Trophoblast cell (in vitro differentiated cells and primary cell): Measurements from ENCODE around the gene GUCY2D.

Experiments
- DNase-seq, 2 donors: peaks; one replicate each; pipeline ENCODE4 v3.0.0-alpha.2; 2016
- H2AFZ ChIP-seq: 2 replicates; pipeline ENCODE4 v1.6.1; 2013; ENCODE audit warnings: low read length, moderate library complexity, mild to moderate bottlenecking; ENCODE audit not compliant: insufficient read depth, poor library complexity
- H2AK5ac ChIP-seq: 2 replicates; pipeline ENCODE4 v1.6.1; 2013; ENCODE audit warnings: mild to moderate bottlenecking, low read length
- H2BK120ac ChIP-seq: 2 replicates; pipeline ENCODE4 v1.6.1; 2013; ENCODE audit warnings: low read length, mild to moderate bottlenecking, moderate library complexity; ENCODE audit not compliant: insufficient read depth, poor library complexity
- H2BK12ac ChIP-seq: 2 replicates; pipeline ENCODE4 v1.6.1; 2013; ENCODE audit warnings: mild to moderate bottlenecking, low read length, moderate library complexity
- H2BK5ac ChIP-seq: 2 replicates; pipeline ENCODE4 v1.6.1; 2013; ENCODE audit warnings: low read length, low read depth, moderate library complexity, mild to moderate bottlenecking; ENCODE audit not compliant: poor library complexity
- H3K14ac ChIP-seq: 2 replicates; pipeline ENCODE4 v1.6.1; 2013; ENCODE audit warnings: mild to moderate bottlenecking, low read length
- H3K18ac ChIP-seq: 2 replicates; pipeline ENCODE4 v1.6.1; 2013; ENCODE audit warnings: mild to moderate bottlenecking, low read length
- H3K23ac ChIP-seq: 2 replicates; pipeline ENCODE4 v1.6.1; 2013; ENCODE audit warnings: low read length
- H3K27ac ChIP-seq: 2 replicates; pipeline ENCODE4 v1.5.1; 2013; ENCODE audit warnings: low read depth, mild to moderate bottlenecking, inconsistent platforms, low read length, moderate library complexity
- H3K27me3 ChIP-seq: 2 replicates; pipeline ENCODE4 v1.6.1; 2013; ENCODE audit warnings: inconsistent platforms, mild to moderate bottlenecking, low read length, moderate library complexity; ENCODE audit not compliant: insufficient read depth
- H3K36me3 ChIP-seq, 2 experiments: 1 replicate in 1 of 2; 2 replicates in 1 of 2; pipeline ENCODE4 v1.6.1; 2013; ENCODE audit warnings: low read length in 2 of 2, mild to moderate bottlenecking in 2 of 2, moderate library complexity in 1 of 2; ENCODE audit not compliant: insufficient read depth in 2 of 2, control insufficient read depth in 1 of 2
- H3K4ac ChIP-seq: 2 replicates; pipeline ENCODE4 v1.6.1; 2013; ENCODE audit warnings: low read depth, mild to moderate bottlenecking, low read length, moderate library complexity
- H3K4me1 ChIP-seq, 2 experiments: 1 replicate in 1 of 2; 2 replicates in 1 of 2; pipeline ENCODE4 v1.6.1; 2013; ENCODE audit warnings: low read length in 2 of 2, mild to moderate bottlenecking in 2 of 2, moderate library complexity in 1 of 2; ENCODE audit not compliant: insufficient read depth in 2 of 2, control insufficient read depth in 1 of 2
- H3K4me2 ChIP-seq: 2 replicates; pipeline ENCODE4 v1.6.1; 2013; ENCODE audit warnings: inconsistent platforms, mild to moderate bottlenecking, low read length, moderate library complexity
- H3K4me3 ChIP-seq: 2 replicates; pipeline ENCODE4 v1.5.1; 2013; ENCODE audit warnings: mild to moderate bottlenecking, low read depth, low read length, inconsistent platforms
- H3K79me1 ChIP-seq: one replicate; pipeline ENCODE4 v1.6.1; 2013; ENCODE audit warnings: low read length
- H3K79me2 ChIP-seq: 2 replicates; pipeline ENCODE4 v1.6.1; 2013; ENCODE audit warnings: low read length, mild to moderate bottlenecking; ENCODE audit not compliant: control insufficient read depth, insufficient read depth, poor library complexity
- H3K9ac ChIP-seq: 2 replicates; pipeline ENCODE4 v1.6.1; 2013; ENCODE audit warnings: mild to moderate bottlenecking, low read length
- H3K9me3 ChIP-seq: 2 replicates; pipeline ENCODE4 v1.6.1; 2013; ENCODE audit warnings: low read depth, mild to moderate bottlenecking, control low read depth, inconsistent platforms, low read length; ENCODE audit not compliant: insufficient read depth
- H4K12ac ChIP-seq: 2 replicates; pipeline ENCODE4 v1.6.1; 2013; ENCODE audit warnings: low read depth, mild to moderate bottlenecking, low read length, moderate library complexity
- H4K8ac ChIP-seq: 2 replicates; pipeline ENCODE4 v1.6.1; 2013; ENCODE audit warnings: low read depth, mild to moderate bottlenecking, low read length, moderate library complexity
- H4K91ac ChIP-seq: one replicate; pipeline ENCODE4 v1.6.1; 2013; ENCODE audit warnings: low read depth, mild to moderate bottlenecking, low read length, moderate library complexity
- WGBS: extraction: QIAGEN DNeasy Blood & Tissue Kit; methylation state at CpG from one replicate; pipeline ENCODE4 v1.1.7; 2013; ENCODE audit warnings: missing lambda C conversion rate; ENCODE audit not compliant: insufficient read length, insufficient coverage; ENCODE audit errors: extremely low coverage; 5-methylcytosine and 5-hydroxymethylcytosine counted together

The GUCY2D gene

DNA sequence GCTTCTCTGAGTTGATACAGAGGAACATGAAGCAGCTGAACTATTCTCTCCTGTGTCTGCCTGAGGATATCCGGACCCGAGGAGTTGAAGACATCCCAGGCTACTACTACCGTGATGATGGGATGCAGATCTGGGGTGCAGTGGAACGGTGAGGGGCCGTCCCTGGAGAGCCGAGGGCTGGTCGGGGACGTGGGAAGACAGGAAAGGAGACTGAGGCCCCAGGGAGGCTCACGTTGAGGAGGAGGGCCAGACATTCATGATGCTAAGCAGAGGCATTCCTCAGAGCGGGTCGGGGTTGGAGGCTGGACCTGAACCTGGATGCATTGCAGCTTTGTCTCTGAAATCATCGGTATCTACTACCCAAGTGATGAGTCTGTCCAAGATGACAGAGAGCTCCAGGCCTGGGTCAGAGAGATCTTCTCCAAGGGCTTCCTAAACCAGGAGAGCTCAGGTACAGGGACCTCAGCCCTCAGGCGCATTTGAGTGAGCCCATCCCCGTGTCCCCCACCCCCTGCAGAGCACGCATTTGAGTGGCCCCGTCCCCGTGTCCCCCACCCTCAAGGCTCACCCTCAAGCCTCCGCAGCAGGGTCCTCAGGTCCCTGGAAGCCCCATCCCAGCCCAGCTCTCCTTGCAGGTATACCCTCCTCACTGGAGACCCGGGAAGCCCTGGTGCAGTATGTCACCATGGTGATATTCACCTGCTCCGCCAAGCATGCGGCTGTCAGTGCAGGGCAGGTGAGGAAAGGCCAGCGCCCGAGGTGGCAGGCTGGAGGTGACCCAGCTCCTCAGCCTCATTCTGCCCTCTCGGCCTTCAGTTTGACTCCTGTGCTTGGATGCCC, 44.7 kb downstream of the GUCY2D start:
- Histone ChIP-seq H3K4ac (no peak overlapping the region), H3K36me3 (no peaks in the 10 kb centered on the region), H3K4me2 (no peak overlapping the region), H4K91ac (no peak overlapping the region), H2AFZ (no peak overlapping the region), H4K8ac (no peak overlapping the region), H2BK120ac (no peak overlapping the region), H3K79me1 (no peaks in the 10 kb centered on the region), H2BK5ac (no peak overlapping the region), H3K79me2 (no peaks in the 10 kb centered on the region), H2BK12ac (no peak overlapping the region), H3K14ac (no peak overlapping the region), H3K27me3 (no peaks in the 10 kb centered on the region), H3K27ac (no peak overlapping the region), H3K4me1 (no peaks in the 10 kb centered on the region), H2AK5ac (no peak overlapping the region), H4K12ac (no peak overlapping the region), H3K4me3 (no peak overlapping the region), H3K18ac (no peak overlapping the region), H3K9ac (no peak overlapping the region), H3K23ac (no peak overlapping the region), H3K9me3 (peaks cover 4% of the 10 kb centered on the region)
- WGBS, result no CpG with 5 or more reads among the region's 24 CpGs
- no peak for DNase-seq

DNA sequence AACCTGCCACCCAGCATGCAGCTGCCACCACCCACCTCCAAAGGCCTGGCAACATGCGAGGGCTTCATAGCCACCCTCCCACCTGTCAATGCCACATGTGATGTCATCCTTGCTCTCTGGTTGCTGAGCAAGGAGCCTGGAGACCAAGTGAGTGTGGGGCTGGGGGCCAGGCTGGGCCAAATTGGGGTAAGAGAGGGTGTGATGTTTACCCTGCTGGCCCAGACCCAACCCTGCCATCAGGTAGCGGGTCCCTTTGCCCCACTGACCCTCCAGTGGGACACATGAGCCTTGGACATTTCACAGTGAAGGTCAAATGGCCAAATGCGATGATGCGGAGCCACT, 45.3 kb downstream of the GUCY2D start:
- Histone ChIP-seq H3K79me2 (no peaks in the 10 kb centered on the region), H2AFZ (no peak overlapping the region), H3K14ac (no peak overlapping the region), H2AK5ac (no peak overlapping the region), H3K9me3 (peaks cover 4% of the 10 kb centered on the region), H3K79me1 (no peaks in the 10 kb centered on the region), H3K18ac (no peak overlapping the region), H4K8ac (no peak overlapping the region), H4K91ac (no peak overlapping the region), H3K4ac (no peak overlapping the region), H3K9ac (no peak overlapping the region), H2BK5ac (no peak overlapping the region), H2BK12ac (no peak overlapping the region), H3K27ac (no peak overlapping the region), H2BK120ac (no peak overlapping the region), H3K23ac (no peak overlapping the region), H3K4me2 (no peak overlapping the region), H3K27me3 (no peaks in the 10 kb centered on the region), H3K36me3 (no peaks in the 10 kb centered on the region), H3K4me1 (no peaks in the 10 kb centered on the region), H4K12ac (no peak overlapping the region), H3K4me3 (no peak overlapping the region)
- DNase-seq, result no peak
- no CpG with 5 or more reads among the region's 4 CpGs for WGBS

DNA sequence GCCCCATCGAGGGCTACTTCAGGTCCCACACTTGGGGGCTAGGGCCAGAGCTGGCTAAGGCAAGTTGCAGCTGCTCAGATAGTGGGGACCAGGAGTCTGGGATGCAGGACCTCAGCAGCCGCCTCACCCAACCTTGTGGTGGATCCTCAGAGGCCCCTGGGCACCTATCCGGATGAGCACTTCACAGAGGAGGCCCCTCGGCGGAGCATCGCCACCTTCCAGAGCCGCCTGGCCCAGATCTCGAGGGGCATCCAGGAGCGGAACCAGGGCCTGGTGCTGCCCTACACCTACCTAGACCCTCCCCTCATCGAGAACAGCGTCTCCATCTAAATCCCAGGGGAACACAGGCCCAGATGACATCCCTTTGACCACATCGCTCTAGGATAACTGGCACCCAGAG, 45.8 kb downstream of the GUCY2D start:
- Histone ChIP-seq H3K14ac (no peak overlapping the region), H3K36me3 (no peaks in the 10 kb centered on the region), H2BK12ac (no peak overlapping the region), H2BK120ac (no peak overlapping the region), H4K12ac (no peak overlapping the region), H3K4me1 (no peaks in the 10 kb centered on the region), H3K27ac (no peak overlapping the region), H3K18ac (no peak overlapping the region), H3K9ac (no peak overlapping the region), H4K91ac (no peak overlapping the region), H3K9me3 (peaks cover 4% of the 10 kb centered on the region), H4K8ac (no peak overlapping the region), H3K79me1 (no peaks in the 10 kb centered on the region), H3K23ac (no peak overlapping the region), H3K27me3 (no peaks in the 10 kb centered on the region), H2BK5ac (no peak overlapping the region), H2AK5ac (no peak overlapping the region), H3K4ac (no peak overlapping the region), H3K79me2 (no peaks in the 10 kb centered on the region), H2AFZ (no peak overlapping the region), H3K4me3 (no peak overlapping the region), H3K4me2 (no peak overlapping the region)
- no CpG with 5 or more reads among the region's 12 CpGs for WGBS
- DNase-seq, result no peak

DNA sequence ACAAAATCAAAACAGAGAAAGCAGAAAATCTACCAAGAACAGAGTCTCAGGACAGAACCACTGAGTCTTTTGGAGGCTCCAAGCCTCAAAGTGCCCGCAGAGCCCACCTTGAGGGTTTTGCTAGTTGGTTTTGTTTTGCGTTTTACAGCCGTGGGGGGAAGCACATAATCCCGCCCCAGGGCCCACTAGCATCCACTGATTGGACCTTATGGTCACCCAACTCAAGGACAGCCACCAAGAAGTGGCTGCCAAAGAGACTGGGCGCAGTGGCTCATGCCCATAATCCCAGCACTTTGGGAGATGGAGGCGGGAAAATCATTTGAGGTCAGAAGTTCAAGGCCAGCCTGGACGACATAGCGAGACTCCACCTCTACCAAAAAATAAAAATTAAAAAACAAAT, 46.3 kb downstream of the GUCY2D start:
- Histone ChIP-seq H3K14ac (no peak overlapping the region), H3K4me2 (no peak overlapping the region), H3K18ac (no peak overlapping the region), H3K36me3 (no peaks in the 10 kb centered on the region), H3K27ac (no peak overlapping the region), H3K4me1 (no peaks in the 10 kb centered on the region), H3K79me2 (no peaks in the 10 kb centered on the region), H3K4me3 (no peak overlapping the region), H2BK12ac (no peak overlapping the region), H3K4ac (no peak overlapping the region), H3K79me1 (no peaks in the 10 kb centered on the region), H4K12ac (no peak overlapping the region), H2BK120ac (no peak overlapping the region), H2BK5ac (no peak overlapping the region), H4K8ac (no peak overlapping the region), H3K23ac (no peak overlapping the region), H3K9ac (no peak overlapping the region), H2AFZ (no peak overlapping the region), H3K27me3 (no peaks in the 10 kb centered on the region), H4K91ac (no peak overlapping the region), H2AK5ac (no peak overlapping the region), H3K9me3 (peaks cover 4% of the 10 kb centered on the region)
- no peak for DNase-seq
- no CpG with 5 or more reads among the region's 8 CpGs for WGBS
